ENCODE results near the gene IFNGR2.
"Not testable (repeated sequence)": the region's sequence is repeated elsewhere in the genome, so short reads cannot be mapped to it uniquely, and the experiment has no call there.

The IFNGR2 gene

GRCh38 chr21:33441489-33442477 lies 38.6 kb downstream of the IFNGR2 start:
- DNase-seq (ENCODE audit: low spot score), result no peak

DNA sequence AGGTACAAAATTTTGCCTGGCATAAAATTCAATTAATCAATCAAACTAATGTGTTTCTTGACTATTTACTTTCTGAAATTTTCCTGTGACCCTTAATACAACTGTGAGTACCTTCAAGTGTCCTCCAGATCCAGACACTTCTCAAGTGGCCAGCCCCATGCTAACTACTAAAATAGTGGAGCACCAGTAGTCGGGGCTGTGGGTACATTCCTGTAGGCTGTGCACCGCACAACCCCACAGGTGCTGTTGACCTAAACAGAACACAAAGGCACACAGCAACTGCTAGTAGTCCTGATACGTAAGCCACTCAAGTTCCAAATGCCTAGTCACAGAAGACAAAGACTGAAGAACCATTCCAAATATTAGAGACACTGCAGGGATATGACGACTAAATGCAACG lies 40.0 kb downstream of the IFNGR2 start:
- no peak for DNase-seq (ENCODE audit: low spot score)

DNA sequence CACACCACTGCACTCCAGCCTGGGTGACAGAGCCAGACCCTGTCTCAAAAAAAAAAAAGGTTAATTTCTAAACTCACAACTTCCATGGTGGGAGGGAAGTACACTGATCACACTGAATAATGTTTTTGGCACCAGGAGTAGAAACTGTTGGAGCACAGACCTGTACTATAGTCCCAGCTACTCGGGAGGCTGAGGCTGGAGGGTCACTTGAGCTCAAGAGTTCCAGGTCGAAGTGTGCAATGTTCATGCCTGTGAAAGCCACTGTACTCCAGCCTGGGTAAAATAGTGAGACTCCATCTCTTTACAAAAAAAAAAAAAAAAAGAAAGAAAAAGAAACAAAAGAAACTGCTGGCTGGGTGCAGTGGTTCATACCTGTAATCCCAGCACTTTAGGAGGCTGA lies 41.3 kb downstream of the IFNGR2 start:
- DNase-seq (ENCODE audit: low spot score), result no peak

DNA sequence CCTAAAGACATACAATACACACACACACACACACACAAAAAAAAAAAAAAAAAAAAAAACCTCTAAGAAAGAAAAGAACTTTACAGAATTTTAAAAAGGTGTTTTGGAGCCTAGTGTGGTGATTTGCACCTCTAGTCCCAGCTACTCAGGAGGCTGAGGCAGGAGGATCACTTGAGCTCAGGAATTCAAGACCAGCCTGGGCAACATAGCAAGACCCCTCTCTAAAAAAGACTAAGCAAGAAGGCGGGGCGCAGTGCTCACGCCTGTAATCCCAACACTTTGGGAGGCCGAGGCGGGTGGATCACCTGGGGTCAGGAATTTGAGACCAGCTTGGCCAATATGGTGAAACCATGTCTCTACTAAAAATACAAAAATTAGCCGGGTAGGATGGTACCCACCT lies 43.4 kb downstream of the IFNGR2 start:
- DNase-seq (ENCODE audit: low spot score), result not testable (repeated sequence)

DNA sequence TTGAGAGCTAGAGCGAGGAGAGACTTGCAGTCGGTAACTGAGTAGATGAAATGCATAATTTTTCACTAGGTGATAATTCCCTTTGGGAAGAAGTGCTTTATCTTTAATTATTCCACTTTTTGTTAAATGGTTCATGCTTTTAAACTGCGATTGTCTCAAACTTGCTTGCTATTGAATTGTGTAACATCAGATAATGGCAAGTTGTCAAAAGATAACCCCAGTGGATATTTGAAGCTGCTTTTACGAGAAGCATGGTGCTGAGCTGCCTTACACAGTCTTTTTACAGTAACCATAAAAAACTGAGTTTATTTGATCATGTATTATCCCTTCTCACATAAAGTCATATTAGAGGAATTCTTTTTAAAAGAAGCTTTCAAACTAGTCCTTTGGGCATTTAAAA lies 46.4 kb downstream of the IFNGR2 start:
- DNase-seq (ENCODE audit: low spot score), result no peak

DNA sequence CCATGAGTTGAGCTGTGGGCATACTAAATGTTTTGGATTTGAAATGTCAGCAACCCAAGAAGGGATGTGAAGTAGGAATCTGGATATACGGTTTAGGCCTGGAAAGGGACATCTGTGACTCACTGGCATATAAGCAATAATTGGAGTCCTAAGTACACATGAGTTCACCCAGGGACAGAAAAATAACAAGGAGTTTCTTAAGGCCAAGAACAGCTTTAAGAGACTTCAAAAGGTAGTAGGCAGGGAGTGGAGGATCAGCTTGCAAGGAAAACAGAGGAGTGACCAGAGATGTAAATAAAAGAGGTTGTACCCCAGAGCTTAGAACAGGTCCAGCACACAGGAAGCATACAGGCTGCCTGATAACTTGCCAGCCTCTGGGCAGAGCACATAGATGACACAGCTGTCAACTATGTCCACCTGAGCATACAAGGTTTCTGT lies 48.4 kb downstream of the IFNGR2 start:
- no peak for DNase-seq (ENCODE audit: low spot score)

DNA sequence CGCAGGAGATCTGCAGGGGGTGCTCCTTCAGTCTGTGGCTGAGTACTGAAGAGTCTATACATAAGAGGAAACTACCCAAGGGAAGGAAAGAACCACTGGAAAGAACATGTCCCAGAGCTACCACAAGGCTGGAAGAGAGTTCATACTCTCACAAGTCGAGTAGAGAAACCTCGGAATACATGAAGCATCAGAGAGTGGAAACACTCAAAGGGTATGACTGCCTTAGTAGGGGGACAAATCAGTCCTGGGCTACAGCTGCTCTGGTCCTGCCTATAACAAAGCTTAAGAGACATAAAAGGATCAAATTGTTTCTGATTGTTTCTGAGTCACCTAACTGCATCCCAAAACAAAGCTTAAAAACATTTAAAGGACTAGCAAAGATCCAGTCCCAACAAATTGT lies 49.1 kb downstream of the IFNGR2 start:
- no peak for DNase-seq (ENCODE audit: low spot score)

GRCh38 chr21:33455686-33456446 lies 52.7 kb downstream of the IFNGR2 start:
- DNase-seq (ENCODE audit: low spot score), result no peak

DNA sequence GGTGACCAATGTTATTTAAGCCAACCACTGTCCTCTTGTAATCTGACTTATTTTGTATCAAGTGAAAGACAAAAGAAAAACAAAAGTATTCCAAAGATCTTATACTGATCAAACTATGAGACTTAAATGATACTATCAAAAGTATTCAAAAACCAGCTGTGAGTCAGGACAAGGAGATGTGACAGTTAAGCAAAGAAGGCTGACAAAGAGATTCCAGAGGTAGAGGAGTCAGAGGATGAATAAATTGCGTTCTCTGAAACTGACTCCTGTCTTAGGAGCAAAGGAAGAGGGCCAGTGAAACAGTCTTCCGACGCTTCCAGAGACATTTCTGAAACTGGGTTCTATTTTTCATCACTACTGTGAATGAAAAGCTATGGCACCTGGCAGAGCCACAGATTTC lies 55.6 kb downstream of the IFNGR2 start:
- DNase-seq (ENCODE audit: low spot score), result no peak

- DNase-seq (ENCODE audit: low spot score), result no peak
Measured at GRCh38 chr21:33461538-33462250, 58.5 kb downstream of the IFNGR2 start.

DNA sequence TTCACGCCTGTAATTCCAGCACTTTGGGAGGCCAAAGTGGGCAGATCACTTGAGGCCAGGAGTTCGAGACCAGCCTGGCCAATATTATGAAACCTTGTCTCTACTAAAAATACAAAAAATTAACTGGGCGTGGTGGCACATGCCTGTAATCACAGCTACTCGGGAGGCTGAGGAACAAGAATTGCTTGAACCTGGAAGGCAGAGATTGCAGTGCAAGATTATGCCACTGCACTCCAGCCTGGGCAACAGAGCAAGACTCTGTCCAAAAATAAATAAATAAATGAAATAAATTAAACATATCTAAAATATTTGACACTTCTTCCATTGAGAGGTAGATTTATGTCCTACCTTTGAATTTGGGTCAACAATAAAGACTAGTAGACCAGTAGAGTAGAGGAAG lies 66.0 kb downstream of the IFNGR2 start:
- DNase-seq (ENCODE audit: low spot score), result not testable (repeated sequence)

DNA sequence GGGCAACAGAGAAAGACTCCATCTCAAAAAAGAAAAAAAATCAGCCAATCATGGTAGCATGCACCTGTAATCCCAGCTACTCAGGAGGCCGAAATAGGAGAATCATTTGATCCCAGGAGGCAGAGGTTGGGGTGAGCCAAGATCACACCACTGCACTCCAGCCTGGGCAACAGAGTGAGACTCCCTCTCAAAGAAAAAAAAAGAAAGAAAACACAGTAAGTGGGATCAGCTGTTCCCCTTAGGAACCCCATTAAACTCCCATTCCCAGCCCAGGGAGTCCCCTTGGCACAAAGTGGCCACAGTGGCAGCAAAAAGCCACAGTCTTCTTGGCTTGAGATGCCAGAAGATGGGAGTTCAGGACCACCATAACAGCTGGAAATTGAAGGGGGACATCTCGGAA lies 67.5 kb downstream of the IFNGR2 start:
- no peak for DNase-seq (ENCODE audit: low spot score)

GRCh38 chr21:33473344-33473743 lies 70.1 kb downstream of the IFNGR2 start:
- DNase-seq (ENCODE audit: low spot score), result no peak

DNA sequence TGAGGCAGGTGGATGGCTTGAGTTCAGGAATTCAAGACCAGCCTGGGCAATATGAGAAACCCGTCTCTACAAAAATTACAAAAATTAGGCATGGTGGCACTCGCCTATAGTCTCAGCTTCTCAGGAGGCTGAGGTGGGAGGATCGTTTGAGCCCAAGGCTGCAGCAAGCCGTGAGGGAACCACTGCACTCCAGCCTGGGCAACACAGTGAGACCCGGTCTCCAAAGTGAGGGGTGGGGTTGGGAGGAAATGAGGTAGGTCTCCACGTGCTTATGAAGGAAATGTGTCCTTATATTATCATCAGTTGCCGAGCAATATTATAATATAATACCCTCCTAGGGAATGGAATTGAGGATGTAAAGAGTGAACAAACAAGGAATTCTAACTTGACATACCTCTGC lies 73.9 kb downstream of the IFNGR2 start:
- no peak for DNase-seq (ENCODE audit: low spot score)

DNA sequence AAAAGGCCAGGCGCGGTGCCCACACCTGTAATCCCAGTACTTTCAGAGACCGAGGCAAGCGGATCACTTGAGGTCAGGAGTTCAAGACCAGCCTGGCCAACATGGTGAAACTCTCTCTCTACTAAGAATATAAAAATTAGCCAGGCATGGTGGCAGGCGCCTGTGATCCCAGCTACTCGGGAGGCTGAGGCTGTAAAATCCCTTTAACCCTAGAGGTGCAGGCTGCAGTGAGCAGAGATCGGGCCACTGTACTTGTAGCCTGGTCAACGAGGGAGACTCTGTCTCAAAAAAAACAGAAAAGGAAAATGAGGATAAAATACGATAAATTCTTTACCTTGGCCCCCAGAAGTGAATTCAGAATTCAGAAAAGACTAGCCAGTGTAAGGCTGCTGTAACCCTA lies 75.0 kb downstream of the IFNGR2 start:
- no peak for DNase-seq (ENCODE audit: low spot score)

DNA sequence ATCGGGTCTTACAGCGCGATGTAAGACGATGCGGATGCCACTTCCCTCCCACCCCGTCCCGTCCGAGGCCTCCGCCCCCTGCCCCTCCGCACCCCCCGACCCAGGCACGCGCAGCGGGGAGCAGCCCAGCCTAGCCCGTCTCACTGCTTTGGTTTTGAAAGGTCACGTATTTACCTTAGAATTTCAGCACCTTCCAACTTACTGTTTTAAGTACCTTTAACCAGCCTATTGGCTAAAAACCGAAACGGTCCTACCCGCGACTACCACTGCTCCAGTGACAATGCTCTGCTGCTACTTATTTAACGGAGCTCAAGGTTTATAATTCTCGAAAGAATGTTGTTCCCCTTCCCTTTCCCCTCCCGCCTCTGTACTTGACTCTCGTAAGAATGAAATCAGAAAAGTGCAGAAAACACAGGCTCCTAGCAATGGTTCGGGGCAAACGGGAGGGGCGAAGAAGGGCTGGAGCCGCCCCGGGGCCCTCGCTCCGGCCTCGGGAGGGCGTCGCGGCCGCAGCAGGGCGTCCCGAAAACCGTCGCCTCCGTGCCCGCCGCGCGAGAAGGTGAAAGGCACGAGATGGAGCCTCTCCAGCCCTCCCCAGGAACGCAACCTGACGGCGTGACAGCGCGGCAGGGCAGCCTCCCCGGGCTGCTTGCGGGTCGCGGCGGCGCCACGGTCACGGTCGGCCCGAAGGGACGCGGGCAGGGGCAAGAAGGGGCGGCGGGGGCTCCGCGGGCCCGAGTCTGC lies 75.9 kb downstream of the IFNGR2 start:
- DNase-seq (ENCODE audit: low spot score), result peak; percentile 49

DNA sequence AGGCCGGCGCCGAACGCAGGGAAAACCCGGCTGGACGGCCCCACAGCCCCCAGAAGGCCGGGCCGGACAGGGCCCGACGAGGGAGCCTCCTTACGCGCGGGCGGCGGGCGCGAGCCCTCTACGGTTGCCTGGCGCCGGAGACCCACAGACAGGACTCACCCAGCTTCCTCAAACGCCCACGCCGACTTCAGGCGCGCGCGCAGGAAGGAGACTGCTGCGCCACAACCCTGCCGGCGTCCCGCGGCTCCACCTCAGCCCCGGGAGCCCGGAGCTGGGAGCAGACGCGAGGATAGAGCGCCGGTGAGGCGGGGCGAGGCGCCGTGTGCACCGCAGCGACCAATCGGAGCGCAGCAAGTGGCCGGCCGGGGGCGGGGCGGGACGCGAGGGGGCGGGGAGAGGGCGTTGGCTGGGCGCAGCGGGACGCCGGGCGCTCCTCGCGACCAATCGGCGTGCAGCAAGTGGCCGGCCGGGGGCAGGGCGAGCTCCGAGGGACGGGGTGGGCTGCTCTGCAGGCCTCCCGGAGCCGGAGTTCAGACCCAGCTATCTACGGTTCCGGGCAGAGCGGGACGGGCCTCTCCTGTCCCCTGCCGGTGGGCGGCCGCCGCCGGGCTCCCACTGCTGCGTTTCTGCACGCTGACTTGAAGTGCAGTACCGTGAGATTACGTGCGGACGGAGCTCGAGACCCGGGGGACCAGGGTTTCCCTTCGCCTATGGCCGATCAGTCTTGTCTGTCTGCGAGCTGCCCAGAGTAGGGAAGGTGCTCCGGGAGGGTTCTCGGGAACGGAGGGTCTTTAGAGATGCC lies 76.7 kb downstream of the IFNGR2 start, which contains the start of gene TMEM50B:
TMEM50B (minus strand) TSS at position 296 of the 802 bp plus-strand sequence. CDS start 11,089 bp downstream, outside the sequence.
- peak; percentile 95 for DNase-seq (ENCODE audit: low spot score)

GRCh38 chr21:33480481-33481103 lies 77.4 kb downstream of the IFNGR2 start:
- no peak for DNase-seq (ENCODE audit: low spot score)

- DNase-seq (ENCODE audit: low spot score), result no peak
Measured at GRCh38 chr21:33481314-33481943, 78.2 kb downstream of the IFNGR2 start.
